Astrocyte of the hippocampus (primary cell): ENCODE measurements around the gene C22orf23.
A peak's percentile ranks its signal among the peaks of the same experiment; 100 is the strongest.
"Not testable (repeated sequence)": the region's sequence is repeated elsewhere in the genome, so short reads cannot be mapped to it uniquely, and the experiment has no call there.

ENCODE experiments used
- DNase-seq: peaks from one replicate; pipeline ENCODE4 v3.0.0; 2011; ENCODE audit warnings: low read depth, low spot score

Gene C22orf23

DNA sequence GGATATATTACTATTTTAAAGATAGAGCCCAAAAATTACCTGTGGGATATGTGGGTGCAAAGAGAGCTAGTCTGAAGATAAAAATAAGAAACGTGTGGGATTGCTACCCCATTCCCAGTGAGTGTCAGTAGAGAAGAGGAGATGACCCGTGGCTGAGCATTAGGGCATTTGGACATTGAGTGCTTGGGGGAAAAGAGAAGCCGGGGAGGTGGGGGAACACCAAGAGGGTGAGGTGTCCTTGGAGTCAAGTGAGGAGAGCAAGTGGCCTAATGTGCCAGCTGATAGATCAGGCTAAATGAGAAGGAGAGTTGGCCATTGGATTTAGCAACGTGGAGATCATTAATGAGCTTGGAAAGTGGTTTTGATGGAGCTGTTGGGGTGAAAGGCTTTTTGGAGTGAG is 1.3 kb upstream of the C22orf23 start:
- no peak for DNase-seq

- no peak for DNase-seq
These were observed 352 bp downstream of the C22orf23 start for GRCh38 chr22:37953062-37953436.

- not testable (repeated sequence) for DNase-seq
These were observed 772 bp downstream of the C22orf23 start for GRCh38 chr22:37952629-37953028.

GRCh38 chr22:37951305-37951704 is 2.1 kb downstream of the C22orf23 start:
- no peak for DNase-seq

DNA sequence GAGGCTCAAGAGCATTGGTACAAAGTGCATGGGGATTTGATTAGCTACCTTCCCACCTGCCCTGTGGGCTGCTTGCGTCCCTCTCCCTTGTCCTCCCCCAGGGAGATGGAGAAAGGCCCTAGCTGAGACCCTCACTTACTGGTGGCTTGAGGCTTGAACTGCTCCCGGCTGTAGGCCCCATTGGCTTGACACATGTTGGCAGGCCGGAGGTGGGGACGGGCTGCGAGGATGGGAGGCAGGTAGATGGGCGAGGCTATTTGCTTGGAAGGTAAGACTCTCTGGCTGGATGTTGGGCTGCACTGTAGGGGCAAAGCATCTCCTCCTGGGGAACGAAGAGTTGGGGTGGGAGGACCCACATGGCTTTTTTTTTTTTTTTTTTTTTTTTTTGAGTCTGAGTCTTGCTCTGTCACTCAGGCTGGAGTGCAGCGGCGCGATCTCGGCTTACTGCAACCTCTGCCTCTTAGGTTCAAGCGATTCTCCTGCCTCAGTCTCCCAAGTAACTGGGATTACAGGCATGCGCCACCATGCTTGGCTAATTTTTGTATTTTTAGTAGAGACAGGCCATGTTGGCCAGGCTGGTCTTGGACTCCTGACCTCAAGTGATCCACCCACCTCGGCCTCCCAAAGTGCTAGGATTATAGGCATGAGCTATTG is 6.1 kb downstream of the C22orf23 start:
- not testable (repeated sequence) for DNase-seq

- DNase-seq, result not testable (repeated sequence)
These were observed 9.0 kb downstream of the C22orf23 start for GRCh38 chr22:37944423-37944822.

- no peak for DNase-seq
These were observed 9.6 kb downstream of the C22orf23 start for GRCh38 chr22:37943825-37944198.

GRCh38 chr22:37943136-37943824 is 10.1 kb downstream of the C22orf23 start:
- no peak for DNase-seq

- DNase-seq, result no peak
These were observed 11.3 kb downstream of the C22orf23 start for GRCh38 chr22:37942133-37942532.

DNA sequence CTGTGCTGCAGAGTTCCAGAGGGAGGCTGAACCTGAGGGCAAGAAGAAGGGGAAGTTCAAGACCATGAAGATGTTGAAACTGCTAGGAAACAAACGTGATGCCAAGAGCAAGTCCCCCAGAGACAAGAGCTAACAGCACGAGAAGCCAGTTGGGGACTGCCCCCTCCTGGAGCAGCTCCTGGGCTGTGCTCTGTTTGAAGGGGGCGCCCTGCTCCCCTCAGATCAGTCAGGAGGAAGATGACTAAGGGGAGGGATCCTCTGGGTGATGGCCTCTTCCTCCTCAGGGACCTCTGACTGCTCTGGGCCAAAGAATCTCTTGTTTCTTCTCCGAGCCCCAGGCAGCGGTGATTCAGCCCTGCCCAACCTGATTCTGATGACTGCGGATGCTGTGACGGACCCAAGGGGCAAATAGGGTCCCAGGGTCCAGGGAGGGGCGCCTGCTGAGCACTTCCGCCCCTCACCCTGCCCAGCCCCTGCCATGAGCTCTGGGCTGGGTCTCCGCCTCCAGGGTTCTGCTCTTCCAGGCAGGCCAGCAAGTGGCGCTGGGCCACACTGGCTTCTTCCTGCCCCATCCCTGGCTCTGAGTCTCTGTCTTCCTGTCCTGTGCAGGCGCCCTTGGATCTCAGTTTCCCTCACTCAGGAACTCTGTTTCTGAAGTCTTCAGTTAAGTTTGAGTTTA is 12.6 kb downstream of the C22orf23 start:
- no peak for DNase-seq

- peak; percentile 98 for DNase-seq
These were observed 19.6 kb downstream of the C22orf23 start for GRCh38 chr22:37933711-37934376.

DNA sequence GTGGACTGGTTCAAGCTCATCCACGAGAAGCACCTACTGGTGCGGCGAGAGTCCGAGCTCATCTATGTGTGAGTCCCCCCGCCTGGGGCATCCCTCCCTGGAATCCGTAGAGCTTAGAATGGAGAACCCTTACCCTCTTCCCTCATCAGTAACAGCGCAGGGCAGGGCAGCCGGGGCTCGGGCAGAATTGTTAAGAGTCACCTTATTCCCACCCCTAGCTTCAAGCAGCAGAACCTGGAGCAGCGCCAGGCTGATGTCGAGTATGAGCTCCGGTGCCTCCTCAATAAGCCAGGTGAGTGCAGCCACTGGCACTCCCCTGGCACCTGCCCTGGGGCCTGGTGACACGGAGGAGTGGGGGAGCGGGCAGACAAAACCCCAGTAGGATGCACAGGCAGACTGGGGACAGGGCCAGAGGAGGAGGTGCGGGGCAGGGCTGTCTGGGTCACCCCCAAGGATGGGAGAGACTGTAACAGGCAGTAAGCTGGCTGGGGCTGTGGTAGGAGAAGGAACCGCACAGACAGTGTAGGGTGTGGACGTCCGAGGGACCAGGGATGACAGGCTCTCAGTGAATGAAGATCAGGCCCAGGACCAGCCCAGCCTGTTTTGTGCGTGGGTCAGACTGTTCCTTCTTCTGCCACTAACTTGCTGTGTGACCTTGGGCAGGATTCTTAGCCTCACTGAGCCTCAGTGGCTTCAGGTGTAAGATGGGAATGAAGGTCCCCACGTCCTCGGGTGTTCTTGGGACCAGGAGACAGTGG is 20.4 kb downstream of the C22orf23 start:
- DNase-seq, result peak; percentile 32

GRCh38 chr22:37932401-37932800 is 21.0 kb downstream of the C22orf23 start:
- no peak for DNase-seq

GRCh38 chr22:37931893-37932389 is 21.5 kb downstream of the C22orf23 start:
- DNase-seq, result no peak

DNA sequence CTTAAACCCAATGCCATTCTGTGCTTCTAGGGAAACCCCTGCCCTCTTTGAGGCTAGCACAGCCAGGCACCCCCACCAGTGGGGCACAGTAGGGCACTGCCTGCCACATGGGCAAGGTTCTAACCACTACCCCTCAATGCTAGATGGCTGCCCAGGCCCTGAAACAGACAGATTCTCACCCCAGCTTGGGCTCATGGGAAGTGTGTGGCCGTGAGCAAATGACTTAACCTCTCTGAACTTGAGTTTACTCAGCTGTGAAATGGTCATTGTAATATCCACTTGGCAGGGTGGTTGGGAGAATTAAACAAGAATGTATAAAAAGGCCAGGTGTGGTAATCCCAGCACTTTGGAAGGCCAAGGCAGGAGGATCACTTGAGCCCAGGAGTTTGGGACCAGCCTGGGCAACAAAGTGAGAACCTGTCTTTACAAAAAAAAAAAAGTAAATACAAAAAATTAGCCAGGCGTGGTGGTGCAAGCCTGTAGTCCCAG is 22.4 kb downstream of the C22orf23 start:
- no peak for DNase-seq

DNA sequence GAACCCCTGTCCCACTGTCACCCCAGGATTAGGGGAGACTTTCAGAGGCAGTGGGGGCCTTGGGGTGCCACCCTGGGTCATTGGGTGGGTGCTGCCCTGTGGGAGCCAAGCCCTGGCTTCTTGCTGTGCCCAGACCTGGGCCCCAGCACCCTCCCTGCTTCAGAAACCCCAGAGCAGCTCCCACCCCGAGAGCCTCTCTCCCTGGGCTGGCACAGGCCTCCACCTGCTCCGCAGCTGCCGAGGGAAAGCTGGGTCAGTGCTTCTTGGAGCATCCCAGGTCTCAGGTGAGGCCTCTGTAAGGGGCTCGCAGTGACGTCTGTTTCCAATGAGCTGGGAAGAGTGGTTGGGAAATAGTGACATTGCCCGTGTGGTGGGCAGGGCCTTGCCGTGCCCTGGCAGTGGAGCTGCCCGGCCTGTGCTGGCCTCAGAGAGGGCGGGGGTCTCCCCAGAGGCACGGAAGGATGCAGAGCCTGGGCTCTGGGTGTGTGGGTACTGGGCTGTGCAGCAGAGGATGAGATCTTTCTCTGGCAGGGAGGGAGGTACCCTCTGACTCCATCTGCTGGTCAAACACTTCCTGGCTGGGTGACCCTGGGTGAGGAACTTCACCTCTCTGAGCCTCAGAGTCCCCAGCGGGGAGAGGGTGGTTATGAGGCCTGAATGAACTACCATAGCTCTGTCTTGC is 23.0 kb downstream of the C22orf23 start:
- peak; percentile 48 for DNase-seq

- no peak for DNase-seq
These were observed 24.0 kb downstream of the C22orf23 start for GRCh38 chr22:37929390-37929789.

DNA sequence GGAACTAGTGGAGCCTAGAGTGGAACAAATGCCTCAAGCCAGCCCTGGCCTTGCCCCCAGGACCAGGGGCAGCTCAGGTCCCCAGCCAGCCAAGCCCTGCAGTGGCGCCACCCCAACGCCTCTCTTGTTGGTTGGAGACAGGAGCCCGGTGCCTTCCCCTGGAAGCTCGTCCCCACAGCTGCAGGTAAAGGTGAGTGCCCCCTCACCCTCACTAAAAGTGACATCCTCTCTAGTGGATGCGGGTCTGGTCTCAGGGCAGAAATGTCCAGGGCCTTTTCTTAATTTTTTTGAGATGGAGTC is 25.8 kb downstream of the C22orf23 start:
- no peak for DNase-seq

- DNase-seq, result no peak
These were observed 26.4 kb downstream of the C22orf23 start for GRCh38 chr22:37926771-37927636.

DNA sequence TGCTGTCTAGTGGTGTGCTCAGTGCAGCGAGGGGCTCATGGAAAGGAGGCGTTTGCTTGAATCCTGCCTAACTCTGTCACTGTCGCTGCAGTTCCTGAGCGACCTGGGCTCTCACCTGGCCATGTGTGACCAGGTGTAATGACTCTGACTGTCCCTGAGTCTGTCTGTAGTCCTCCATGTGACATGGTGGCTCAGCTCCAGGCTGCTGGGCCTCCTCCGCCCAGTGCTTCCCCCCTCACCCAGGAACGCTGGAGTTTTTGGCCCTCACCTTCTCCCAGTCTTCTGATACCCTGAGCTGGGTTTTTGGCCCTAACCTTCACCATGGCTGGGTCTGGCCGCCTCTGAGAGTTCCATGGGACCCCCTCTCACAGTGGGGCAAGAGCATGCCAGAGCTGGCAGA is 27.0 kb downstream of the C22orf23 start:
- DNase-seq, result no peak
